PC-3 (cell line): Measurements from ENCODE around the gene IFNW1.

Source experiments
- EZH2 ChIP-seq: fragments of 300-600 bp; sonication (generic); IDR thresholded peaks from one replicate; pipeline ENCODE4 v1.6.1; 2017; ENCODE audit warnings: antibody characterized with exemption, mild to moderate bottlenecking, low read length; ENCODE audit not compliant: unreplicated experiment
- TF ChIP-seq, protein P1 (sequence below): fragments of 300-600 bp; sonication (generic); conservative IDR thresholded peaks from 2 replicates; pipeline ENCODE4 v1.5.1; 2017; ENCODE audit warnings: antibody characterized with exemption, low read depth, mild to moderate bottlenecking, low read length

DNA sequence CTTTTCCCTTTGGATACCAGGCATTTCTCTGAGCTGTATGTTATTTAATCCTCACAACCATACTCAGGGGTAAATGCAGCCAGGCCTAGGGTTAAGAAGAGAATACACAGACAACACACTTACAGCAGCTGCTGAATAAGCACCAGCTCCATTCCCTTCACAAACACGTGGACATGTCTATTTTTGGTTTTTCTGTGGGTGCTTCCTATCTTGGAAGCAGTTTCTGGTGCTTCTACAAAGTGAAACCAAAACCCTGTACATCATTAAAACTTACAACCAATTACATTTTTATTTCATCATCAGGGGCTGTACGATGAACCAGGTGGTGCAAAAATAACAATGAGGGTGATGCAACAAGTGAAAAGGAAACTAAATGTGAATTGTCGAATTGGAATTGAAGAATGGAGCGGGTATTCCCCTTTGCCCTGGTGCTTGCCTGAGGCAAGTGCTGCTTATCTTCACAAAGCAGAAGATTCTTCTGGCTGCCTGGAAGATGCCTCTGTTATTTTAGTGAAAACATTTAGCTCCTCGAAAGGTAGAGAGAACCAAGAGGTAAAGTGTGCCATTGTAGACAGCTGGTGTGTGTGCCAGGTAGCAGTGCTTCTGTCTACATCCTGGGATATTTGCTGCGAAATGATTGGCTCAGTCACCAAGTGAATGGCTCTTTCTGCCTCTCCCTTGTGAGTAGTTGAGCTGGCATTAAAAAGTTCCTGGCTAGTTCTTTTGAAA lies 45.3 kb downstream of the IFNW1 start:
- TF ChIP-seq, protein P1, sequence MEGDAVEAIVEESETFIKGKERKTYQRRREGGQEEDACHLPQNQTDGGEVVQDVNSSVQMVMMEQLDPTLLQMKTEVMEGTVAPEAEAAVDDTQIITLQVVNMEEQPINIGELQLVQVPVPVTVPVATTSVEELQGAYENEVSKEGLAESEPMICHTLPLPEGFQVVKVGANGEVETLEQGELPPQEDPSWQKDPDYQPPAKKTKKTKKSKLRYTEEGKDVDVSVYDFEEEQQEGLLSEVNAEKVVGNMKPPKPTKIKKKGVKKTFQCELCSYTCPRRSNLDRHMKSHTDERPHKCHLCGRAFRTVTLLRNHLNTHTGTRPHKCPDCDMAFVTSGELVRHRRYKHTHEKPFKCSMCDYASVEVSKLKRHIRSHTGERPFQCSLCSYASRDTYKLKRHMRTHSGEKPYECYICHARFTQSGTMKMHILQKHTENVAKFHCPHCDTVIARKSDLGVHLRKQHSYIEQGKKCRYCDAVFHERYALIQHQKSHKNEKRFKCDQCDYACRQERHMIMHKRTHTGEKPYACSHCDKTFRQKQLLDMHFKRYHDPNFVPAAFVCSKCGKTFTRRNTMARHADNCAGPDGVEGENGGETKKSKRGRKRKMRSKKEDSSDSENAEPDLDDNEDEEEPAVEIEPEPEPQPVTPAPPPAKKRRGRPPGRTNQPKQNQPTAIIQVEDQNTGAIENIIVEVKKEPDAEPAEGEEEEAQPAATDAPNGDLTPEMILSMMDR: no peak
- no peak for TF ChIP-seq EZH2
